ENCODE measurements around the gene GPS2.

The GPS2 gene

GRCh38 chr17:7328840-7329373 lies 13.7 kb upstream of the GPS2 start, which contains the start of gene NEURL4:
Gene NEURL4, minus strand, starts transcription at chr17:7329335. Its CDS starts 23 bp downstream, at chr17:7329312.
- H3K9ac ChIP-seq (ENCODE audit: low read depth in 1 of 2, low read length in 2 of 2), result peak within 1 kb of the TSS; percentile 79 to 91
- no peaks in the 10 kb centered on the region for H3K27me3 ChIP-seq (ENCODE audit: control insufficient read depth in 1 of 2, insufficient read depth in 2 of 2, low read length in 2 of 2)
- peaks cover 7 to 22% of the 10 kb centered on the region in 2 donors for H3K4me1 ChIP-seq (ENCODE audit: control insufficient read depth in 1 of 2, insufficient read depth in 2 of 2, low read length in 2 of 2)
- H3K4me3 ChIP-seq (ENCODE audit: low read depth in 1 of 2, low read length in 2 of 2), result peak within 1 kb of the TSS; percentile 98
- H3K36me3 ChIP-seq (ENCODE audit: control insufficient read depth in 1 of 2, insufficient read depth in 2 of 2, low read length in 2 of 2), result peaks cover 5 to 23% of the 10 kb centered on the region in 2 donors
- H3K9me3 ChIP-seq (ENCODE audit: control insufficient read depth in 1 of 2, low read length in 2 of 2), result no peaks in the 10 kb centered on the region
- peak within 1 kb of the TSS; percentile 96 for H3K27ac ChIP-seq (ENCODE audit: low read depth, low read length)

- peaks cover 14 to 31% of the 10 kb centered on the region in 2 donors for H3K36me3 ChIP-seq (ENCODE audit: control insufficient read depth in 1 of 2, insufficient read depth in 2 of 2, low read length in 2 of 2)
- H3K9me3 ChIP-seq (ENCODE audit: control insufficient read depth in 1 of 2, low read length in 2 of 2), result no peaks in the 10 kb centered on the region
- no peak overlapping the region for H3K27ac ChIP-seq (ENCODE audit: low read depth, low read length)
- H3K9ac ChIP-seq (ENCODE audit: low read depth in 1 of 2, low read length in 2 of 2), result peak overlapping the region in 1 of 2 donors; percentile 51
- H3K4me1 ChIP-seq (ENCODE audit: control insufficient read depth in 1 of 2, insufficient read depth in 2 of 2, low read length in 2 of 2), result peaks cover 7 to 22% of the 10 kb centered on the region in 2 donors
- no peaks in the 10 kb centered on the region for H3K27me3 ChIP-seq (ENCODE audit: control insufficient read depth in 1 of 2, insufficient read depth in 2 of 2, low read length in 2 of 2)
- peak overlapping the region; percentile 98 for H3K4me3 ChIP-seq (ENCODE audit: low read depth in 1 of 2, low read length in 2 of 2)
Observed at GRCh38 chr17:7328009-7328408, 12.8 kb upstream of the GPS2 start.

GRCh38 chr17:7327501-7327900 lies 12.3 kb upstream of the GPS2 start:
- Histone ChIP-seq H3K27ac (ENCODE audit: low read depth, low read length) (no peak overlapping the region), H3K9ac (ENCODE audit: low read depth in 1 of 2, low read length in 2 of 2) (no peak overlapping the region), H3K9me3 (ENCODE audit: control insufficient read depth in 1 of 2, low read length in 2 of 2) (no peaks in the 10 kb centered on the region), H3K4me1 (ENCODE audit: control insufficient read depth in 1 of 2, insufficient read depth in 2 of 2, low read length in 2 of 2) (peaks cover 7 to 22% of the 10 kb centered on the region in 2 donors), H3K27me3 (ENCODE audit: control insufficient read depth in 1 of 2, insufficient read depth in 2 of 2, low read length in 2 of 2) (no peaks in the 10 kb centered on the region), H3K4me3 (ENCODE audit: low read depth in 1 of 2, low read length in 2 of 2) (no peak overlapping the region), H3K36me3 (ENCODE audit: control insufficient read depth in 1 of 2, insufficient read depth in 2 of 2, low read length in 2 of 2) (peaks cover 19 to 36% of the 10 kb centered on the region in 2 donors)

GRCh38 chr17:7327056-7327455 lies 11.9 kb upstream of the GPS2 start:
- H3K9me3 ChIP-seq (ENCODE audit: control insufficient read depth in 1 of 2, low read length in 2 of 2), result no peaks in the 10 kb centered on the region
- no peak overlapping the region for H3K4me3 ChIP-seq (ENCODE audit: low read depth in 1 of 2, low read length in 2 of 2)
- H3K36me3 ChIP-seq (ENCODE audit: control insufficient read depth in 1 of 2, insufficient read depth in 2 of 2, low read length in 2 of 2), result peaks cover 20 to 40% of the 10 kb centered on the region in 2 donors
- no peak overlapping the region for H3K27ac ChIP-seq (ENCODE audit: low read depth, low read length)
- H3K4me1 ChIP-seq (ENCODE audit: control insufficient read depth in 1 of 2, insufficient read depth in 2 of 2, low read length in 2 of 2), result peaks cover 7 to 18% of the 10 kb centered on the region in 2 donors
- H3K9ac ChIP-seq (ENCODE audit: low read depth in 1 of 2, low read length in 2 of 2), result no peak overlapping the region
- H3K27me3 ChIP-seq (ENCODE audit: control insufficient read depth in 1 of 2, insufficient read depth in 2 of 2, low read length in 2 of 2), result no peaks in the 10 kb centered on the region

- Histone ChIP-seq H3K9me3 (ENCODE audit: control insufficient read depth in 1 of 2, low read length in 2 of 2) (no peaks in the 10 kb centered on the region), H3K4me3 (ENCODE audit: low read depth in 1 of 2, low read length in 2 of 2) (no peak overlapping the region), H3K27ac (ENCODE audit: low read depth, low read length) (no peak overlapping the region), H3K9ac (ENCODE audit: low read depth in 1 of 2, low read length in 2 of 2) (no peak overlapping the region), H3K27me3 (ENCODE audit: control insufficient read depth in 1 of 2, insufficient read depth in 2 of 2, low read length in 2 of 2) (no peaks in the 10 kb centered on the region), H3K4me1 (ENCODE audit: control insufficient read depth in 1 of 2, insufficient read depth in 2 of 2, low read length in 2 of 2) (peaks cover 7 to 18% of the 10 kb centered on the region in 2 donors), H3K36me3 (ENCODE audit: control insufficient read depth in 1 of 2, insufficient read depth in 2 of 2, low read length in 2 of 2) (peaks cover 26 to 48% of the 10 kb centered on the region in 2 donors)
Observed at GRCh38 chr17:7326186-7326585, 11.0 kb upstream of the GPS2 start.

GRCh38 chr17:7325031-7325528 lies 9.9 kb upstream of the GPS2 start:
- Histone ChIP-seq H3K4me1 (ENCODE audit: control insufficient read depth in 1 of 2, insufficient read depth in 2 of 2, low read length in 2 of 2) (peaks cover 7 to 13% of the 10 kb centered on the region in 2 donors), H3K27me3 (ENCODE audit: control insufficient read depth in 1 of 2, insufficient read depth in 2 of 2, low read length in 2 of 2) (no peaks in the 10 kb centered on the region), H3K27ac (ENCODE audit: low read depth, low read length) (no peak overlapping the region), H3K9me3 (ENCODE audit: control insufficient read depth in 1 of 2, low read length in 2 of 2) (no peaks in the 10 kb centered on the region), H3K36me3 (ENCODE audit: control insufficient read depth in 1 of 2, insufficient read depth in 2 of 2, low read length in 2 of 2) (peaks cover 33 to 60% of the 10 kb centered on the region in 2 donors), H3K4me3 (ENCODE audit: low read depth in 1 of 2, low read length in 2 of 2) (no peak overlapping the region), H3K9ac (ENCODE audit: low read depth in 1 of 2, low read length in 2 of 2) (no peak overlapping the region)

- no peaks in the 10 kb centered on the region for H3K27me3 ChIP-seq (ENCODE audit: control insufficient read depth in 1 of 2, insufficient read depth in 2 of 2, low read length in 2 of 2)
- H3K4me1 ChIP-seq (ENCODE audit: control insufficient read depth in 1 of 2, insufficient read depth in 2 of 2, low read length in 2 of 2), result peaks cover 7 to 13% of the 10 kb centered on the region in 2 donors
- H3K4me3 ChIP-seq (ENCODE audit: low read depth in 1 of 2, low read length in 2 of 2), result no peak overlapping the region
- peak overlapping the region in 1 of 2 donors; percentile 10 for H3K9ac ChIP-seq (ENCODE audit: low read depth in 1 of 2, low read length in 2 of 2)
- no peak overlapping the region for H3K27ac ChIP-seq (ENCODE audit: low read depth, low read length)
- H3K9me3 ChIP-seq (ENCODE audit: control insufficient read depth in 1 of 2, low read length in 2 of 2), result no peaks in the 10 kb centered on the region
- peaks cover 33 to 60% of the 10 kb centered on the region in 2 donors for H3K36me3 ChIP-seq (ENCODE audit: control insufficient read depth in 1 of 2, insufficient read depth in 2 of 2, low read length in 2 of 2)
Observed at GRCh38 chr17:7324438-7324779, 9.2 kb upstream of the GPS2 start.

- H3K9ac ChIP-seq (ENCODE audit: low read depth in 1 of 2, low read length in 2 of 2), result peak overlapping the region in 1 of 2 donors; percentile 10
- no peak overlapping the region for H3K4me3 ChIP-seq (ENCODE audit: low read depth in 1 of 2, low read length in 2 of 2)
- H3K36me3 ChIP-seq (ENCODE audit: control insufficient read depth in 1 of 2, insufficient read depth in 2 of 2, low read length in 2 of 2), result peaks cover 36 to 63% of the 10 kb centered on the region in 2 donors
- H3K4me1 ChIP-seq (ENCODE audit: control insufficient read depth in 1 of 2, insufficient read depth in 2 of 2, low read length in 2 of 2), result peaks cover 7 to 15% of the 10 kb centered on the region in 2 donors
- no peaks in the 10 kb centered on the region for H3K9me3 ChIP-seq (ENCODE audit: control insufficient read depth in 1 of 2, low read length in 2 of 2)
- H3K27me3 ChIP-seq (ENCODE audit: control insufficient read depth in 1 of 2, insufficient read depth in 2 of 2, low read length in 2 of 2), result no peaks in the 10 kb centered on the region
- H3K27ac ChIP-seq (ENCODE audit: low read depth, low read length), result no peak overlapping the region
Observed at GRCh38 chr17:7323731-7324437, 8.7 kb upstream of the GPS2 start.

GRCh38 chr17:7322520-7323194 lies 7.5 kb upstream of the GPS2 start:
- H3K27ac ChIP-seq (ENCODE audit: low read depth, low read length), result no peak overlapping the region
- peaks cover 0 to 10% of the 10 kb centered on the region in 2 donors for H3K4me1 ChIP-seq (ENCODE audit: control insufficient read depth in 1 of 2, insufficient read depth in 2 of 2, low read length in 2 of 2)
- no peaks in the 10 kb centered on the region for H3K27me3 ChIP-seq (ENCODE audit: control insufficient read depth in 1 of 2, insufficient read depth in 2 of 2, low read length in 2 of 2)
- H3K4me3 ChIP-seq (ENCODE audit: low read depth in 1 of 2, low read length in 2 of 2), result no peak overlapping the region
- H3K9ac ChIP-seq (ENCODE audit: low read depth in 1 of 2, low read length in 2 of 2), result no peak overlapping the region
- no peaks in the 10 kb centered on the region for H3K9me3 ChIP-seq (ENCODE audit: control insufficient read depth in 1 of 2, low read length in 2 of 2)
- peaks cover 47 to 75% of the 10 kb centered on the region in 2 donors for H3K36me3 ChIP-seq (ENCODE audit: control insufficient read depth in 1 of 2, insufficient read depth in 2 of 2, low read length in 2 of 2)

- Histone ChIP-seq H3K27ac (ENCODE audit: low read depth, low read length) (no peak overlapping the region), H3K9ac (ENCODE audit: low read depth in 1 of 2, low read length in 2 of 2) (no peak overlapping the region), H3K27me3 (ENCODE audit: control insufficient read depth in 1 of 2, insufficient read depth in 2 of 2, low read length in 2 of 2) (no peaks in the 10 kb centered on the region), H3K36me3 (ENCODE audit: control insufficient read depth in 1 of 2, insufficient read depth in 2 of 2, low read length in 2 of 2) (peaks cover 49 to 83% of the 10 kb centered on the region in 2 donors), H3K9me3 (ENCODE audit: control insufficient read depth in 1 of 2, low read length in 2 of 2) (no peaks in the 10 kb centered on the region), H3K4me3 (ENCODE audit: low read depth in 1 of 2, low read length in 2 of 2) (no peak overlapping the region), H3K4me1 (ENCODE audit: control insufficient read depth in 1 of 2, insufficient read depth in 2 of 2, low read length in 2 of 2) (peaks cover 0 to 9% of the 10 kb centered on the region in 2 donors)
Observed at GRCh38 chr17:7321466-7321865, 6.3 kb upstream of the GPS2 start.

Measured in duodenal mucosa (tissue), 2 donors.